ENCODE results near the gene XRCC4. TPM values are rescaled to one million over a fixed set of nuclear protein-coding genes. Genes with fewer than 3 reads are reported as not detected.

XRCC4 gene
- polyA plus RNA-seq, 1 donor (not counting 4 experiments of a cell fraction or from before 2014, with no cell fraction given) = 10.9 TPM

GRCh38 chr5:83345423-83345822, 268.1 kb downstream of the XRCC4 start:
- Histone ChIP-seq H3K4me1 (ENCODE audit: control insufficient read depth, extremely low read depth, insufficient read depth, low read length) (no peaks in the 10 kb centered on the region), H3K27me3 (ENCODE audit: control insufficient read depth, extremely low read depth, insufficient read depth, low read length) (no peaks in the 10 kb centered on the region), H3K9me3 (ENCODE audit: control insufficient read depth, low read depth, low read length) (peaks cover 8% of the 10 kb centered on the region), H3K9me1 (ENCODE audit: control insufficient read depth, extremely low read depth, insufficient read depth, low read length) (no peaks in the 10 kb centered on the region), H3K79me2 (ENCODE audit: control insufficient read depth, insufficient read depth, low read length) (no peaks in the 10 kb centered on the region), H2AFZ (ENCODE audit: control insufficient read depth, low read length) (no peak overlapping the region), H3K27ac (ENCODE audit: control insufficient read depth, insufficient read depth, low read length) (no peak overlapping the region), H3K4me3 (ENCODE audit: control insufficient read depth in 2 of 3, extremely low read depth in 1 of 3, insufficient read depth in 2 of 3, low read depth in 1 of 3, low read length in 3 of 3) (no peak overlapping the region), H4K20me1 (ENCODE audit: control insufficient read depth, extremely low read depth, insufficient read depth, low read length) (no peaks in the 10 kb centered on the region), H3K36me3 (ENCODE audit: control insufficient read depth in 2 of 2, extremely low read depth in 1 of 2, insufficient read depth in 2 of 2, low read length in 2 of 2) (no peaks in the 10 kb centered on the region), H3K9ac (ENCODE audit: control insufficient read depth, extremely low read depth, insufficient read depth, low read length) (no peak overlapping the region), H3K4me2 (ENCODE audit: control insufficient read depth, extremely low read depth, insufficient read depth, low read depth, low read length) (no peak overlapping the region)
- DNase-seq (ENCODE audit: low read depth, low spot score) = no peak
- FAIRE-seq = no peak
- dilution Hi-C loops (cut with MboI; ENCODE audit: extremely low pct_ligation_motif_present, low sequenced_read_pairs) = no loop called here
- TF ChIP-seq, protein P1, sequence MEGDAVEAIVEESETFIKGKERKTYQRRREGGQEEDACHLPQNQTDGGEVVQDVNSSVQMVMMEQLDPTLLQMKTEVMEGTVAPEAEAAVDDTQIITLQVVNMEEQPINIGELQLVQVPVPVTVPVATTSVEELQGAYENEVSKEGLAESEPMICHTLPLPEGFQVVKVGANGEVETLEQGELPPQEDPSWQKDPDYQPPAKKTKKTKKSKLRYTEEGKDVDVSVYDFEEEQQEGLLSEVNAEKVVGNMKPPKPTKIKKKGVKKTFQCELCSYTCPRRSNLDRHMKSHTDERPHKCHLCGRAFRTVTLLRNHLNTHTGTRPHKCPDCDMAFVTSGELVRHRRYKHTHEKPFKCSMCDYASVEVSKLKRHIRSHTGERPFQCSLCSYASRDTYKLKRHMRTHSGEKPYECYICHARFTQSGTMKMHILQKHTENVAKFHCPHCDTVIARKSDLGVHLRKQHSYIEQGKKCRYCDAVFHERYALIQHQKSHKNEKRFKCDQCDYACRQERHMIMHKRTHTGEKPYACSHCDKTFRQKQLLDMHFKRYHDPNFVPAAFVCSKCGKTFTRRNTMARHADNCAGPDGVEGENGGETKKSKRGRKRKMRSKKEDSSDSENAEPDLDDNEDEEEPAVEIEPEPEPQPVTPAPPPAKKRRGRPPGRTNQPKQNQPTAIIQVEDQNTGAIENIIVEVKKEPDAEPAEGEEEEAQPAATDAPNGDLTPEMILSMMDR (optimal IDR thresholded peaks at IDR 0.05 in 1 of 3, IDR thresholded peaks at IDR 0.05 in 1 of 3, conservative IDR thresholded peaks at IDR 0.05 in 1 of 3; ENCODE audit: extremely low read depth in 1 of 3, insufficient read depth in 2 of 3, low read length in 3 of 3) = no peak
- TF ChIP-seq EZH2 (IDR thresholded peaks at IDR 0.05; ENCODE audit: low read length) = no peak

DNA sequence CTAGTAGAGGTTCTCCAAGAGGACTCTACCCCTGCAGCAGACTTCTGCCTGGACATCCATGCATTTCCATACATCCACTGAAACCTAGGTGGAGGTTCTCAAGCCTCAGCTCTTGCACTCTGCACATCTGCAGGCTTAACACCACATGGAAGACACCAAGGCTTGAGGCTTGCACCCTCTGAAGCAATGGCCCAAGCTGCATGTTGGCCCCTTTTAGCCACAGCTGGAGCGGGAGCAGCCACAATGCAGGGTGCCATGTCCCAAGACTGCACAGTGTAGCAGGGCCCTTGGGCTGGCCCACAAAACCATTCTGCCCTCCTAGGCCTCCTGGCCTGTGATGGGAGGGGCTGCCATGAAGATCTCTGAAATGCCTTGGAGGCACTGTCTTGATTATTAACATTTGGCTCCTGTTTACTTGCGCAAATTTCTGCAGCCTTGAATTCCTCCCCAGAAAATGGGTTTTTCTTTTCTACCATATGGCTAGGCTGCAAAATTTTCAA, 271.0 kb downstream of the XRCC4 start:
- TF ChIP-seq, protein P1 (optimal IDR thresholded peaks at IDR 0.05 in 1 of 3, IDR thresholded peaks at IDR 0.05 in 1 of 3, conservative IDR thresholded peaks at IDR 0.05 in 1 of 3; ENCODE audit: extremely low read depth in 1 of 3, insufficient read depth in 2 of 3, low read length in 3 of 3) = no peak
- TF ChIP-seq EZH2 (IDR thresholded peaks at IDR 0.05; ENCODE audit: low read length) = no peak
- Histone ChIP-seq H4K20me1 (ENCODE audit: control insufficient read depth, extremely low read depth, insufficient read depth, low read length) (no peaks in the 10 kb centered on the region), H3K4me1 (ENCODE audit: control insufficient read depth, extremely low read depth, insufficient read depth, low read length) (no peaks in the 10 kb centered on the region), H2AFZ (ENCODE audit: control insufficient read depth, low read length) (no peak overlapping the region), H3K9me1 (ENCODE audit: control insufficient read depth, extremely low read depth, insufficient read depth, low read length) (no peaks in the 10 kb centered on the region), H3K4me3 (ENCODE audit: control insufficient read depth in 2 of 3, extremely low read depth in 1 of 3, insufficient read depth in 2 of 3, low read depth in 1 of 3, low read length in 3 of 3) (no peak overlapping the region), H3K27ac (ENCODE audit: control insufficient read depth, insufficient read depth, low read length) (no peak overlapping the region), H3K27me3 (ENCODE audit: control insufficient read depth, extremely low read depth, insufficient read depth, low read length) (no peaks in the 10 kb centered on the region), H3K4me2 (ENCODE audit: control insufficient read depth, extremely low read depth, insufficient read depth, low read depth, low read length) (no peak overlapping the region), H3K36me3 (ENCODE audit: control insufficient read depth in 2 of 2, extremely low read depth in 1 of 2, insufficient read depth in 2 of 2, low read length in 2 of 2) (no peaks in the 10 kb centered on the region), H3K79me2 (ENCODE audit: control insufficient read depth, insufficient read depth, low read length) (no peaks in the 10 kb centered on the region), H3K9me3 (ENCODE audit: control insufficient read depth, low read depth, low read length) (peaks cover 8% of the 10 kb centered on the region), H3K9ac (ENCODE audit: control insufficient read depth, extremely low read depth, insufficient read depth, low read length) (no peak overlapping the region)
- no peak for FAIRE-seq
- no peak for DNase-seq (ENCODE audit: low read depth, low spot score)
- dilution Hi-C loops (cut with MboI; ENCODE audit: extremely low pct_ligation_motif_present, low sequenced_read_pairs) = no loop called here

Measured in keratinocyte (primary cell).